Mesendoderm (in vitro differentiated cells): ENCODE measurements around the gene CRTC3.
"Not testable (repeated sequence)": the region's sequence is repeated elsewhere in the genome, so short reads cannot be mapped to it uniquely, and the experiment has no call there.

ENCODE experiments used
- DNase-seq: peaks from one replicate; pipeline ENCODE4 v3.0.0; 2013
- H2AK5ac ChIP-seq: 2 replicates; pipeline ENCODE4 v1.6.1; 2013; ENCODE audit warnings: low read length, inconsistent platforms
- H2BK120ac ChIP-seq: 2 replicates; pipeline ENCODE4 v1.6.1; 2013; ENCODE audit warnings: low read depth, mild to moderate bottlenecking, low read length, moderate library complexity, mixed read lengths
- H2BK15ac ChIP-seq: replicated peaks from 2 replicates; pipeline ENCODE4 v1.6.1; 2013; ENCODE audit warnings: low read depth, mild to moderate bottlenecking, moderate library complexity
- H2BK5ac ChIP-seq: 2 replicates; pipeline ENCODE4 v1.6.1; 2013; ENCODE audit warnings: low read length, inconsistent platforms
- H3K18ac ChIP-seq: 2 replicates; pipeline ENCODE4 v1.6.1; 2013; ENCODE audit warnings: mild to moderate bottlenecking, low read length, mixed read lengths
- H3K23ac ChIP-seq: one replicate; pipeline ENCODE4 v1.6.1; 2013; ENCODE audit warnings: low read length
- H3K27ac ChIP-seq: 2 replicates; pipeline ENCODE4 v1.5.1; 2013; ENCODE audit warnings: low read depth, mild to moderate bottlenecking, inconsistent platforms, low read length, moderate library complexity
- H3K27me3 ChIP-seq: 2 replicates; pipeline ENCODE4 v1.6.1; 2013; ENCODE audit warnings: low read length, control low read depth, mild to moderate bottlenecking, inconsistent platforms; ENCODE audit not compliant: insufficient read depth, poor library complexity
- H3K36me3 ChIP-seq: 2 replicates; pipeline ENCODE4 v1.6.1; 2013; ENCODE audit warnings: low read length, inconsistent platforms; ENCODE audit not compliant: control insufficient read depth, insufficient read depth
- H3K4ac ChIP-seq: one replicate; pipeline ENCODE4 v1.6.1; 2013; ENCODE audit warnings: low read depth, mild to moderate bottlenecking, low read length, moderate library complexity
- H3K4me1 ChIP-seq: 2 replicates; pipeline ENCODE4 v1.6.1; 2013; ENCODE audit warnings: low read depth, low read length, inconsistent platforms; ENCODE audit not compliant: control insufficient read depth
- H3K4me2 ChIP-seq: 2 replicates; pipeline ENCODE4 v1.6.1; 2013; ENCODE audit warnings: low read length
- H3K4me3 ChIP-seq: 2 replicates; pipeline ENCODE4 v1.5.1; 2013; ENCODE audit warnings: mild to moderate bottlenecking, low read length
- H3K56ac ChIP-seq: one replicate; pipeline ENCODE4 v1.6.1; 2013; ENCODE audit warnings: low read length
- H3K79me1 ChIP-seq: 2 replicates; pipeline ENCODE4 v1.6.1; 2013; ENCODE audit warnings: low read length, inconsistent platforms
- H3K79me2 ChIP-seq: 2 replicates; pipeline ENCODE4 v1.6.1; 2013; ENCODE audit warnings: mild to moderate bottlenecking, low read length; ENCODE audit not compliant: control insufficient read depth, insufficient read depth
- H3K9ac ChIP-seq: 2 replicates; pipeline ENCODE4 v1.6.1; 2013; ENCODE audit warnings: low read length, inconsistent platforms
- H4K5ac ChIP-seq: one replicate; pipeline ENCODE4 v1.6.1; 2013; ENCODE audit warnings: low read length
- H4K8ac ChIP-seq: one replicate; pipeline ENCODE4 v1.6.1; 2013; ENCODE audit warnings: low read depth, mild to moderate bottlenecking, control low read depth, low read length, moderate library complexity
- WGBS: extraction: QIAGEN DNeasy Blood & Tissue Kit; methylation state at CpG from one replicate; pipeline ENCODE4 v1.1.7; 2013; ENCODE audit warnings: low lambda C conversion rate, missing lambda C conversion rate; ENCODE audit not compliant: insufficient coverage; ENCODE audit errors: extremely low coverage; 5-methylcytosine and 5-hydroxymethylcytosine counted together

The CRTC3 gene

DNA sequence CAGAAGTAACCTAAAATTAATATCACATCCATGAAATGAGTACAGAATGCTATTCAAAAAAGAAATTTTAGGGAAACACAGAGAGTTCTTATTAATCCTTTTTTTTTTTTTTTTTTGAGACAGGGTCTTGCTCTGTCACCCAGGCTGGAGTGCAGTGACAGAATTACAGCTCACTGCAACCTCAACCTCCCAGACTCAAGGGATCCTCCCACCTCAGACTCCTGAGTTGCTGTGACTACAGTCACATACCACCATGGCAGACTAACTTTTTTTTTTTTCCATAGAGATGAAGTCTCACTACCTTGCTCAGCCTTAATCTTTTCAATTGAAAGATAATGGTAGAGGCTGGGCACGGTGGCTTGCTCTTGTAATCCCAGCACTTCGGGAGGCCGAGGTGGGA, 6.3 kb upstream of the CRTC3 start:
- Histone ChIP-seq H2BK5ac (no peak overlapping the region), H3K4me1 (no peaks in the 10 kb centered on the region), H3K4me2 (no peak overlapping the region), H3K18ac (no peak overlapping the region), H3K56ac (no peak overlapping the region), H3K36me3 (no peaks in the 10 kb centered on the region), H3K79me1 (no peaks in the 10 kb centered on the region), H2BK120ac (no peak overlapping the region), H3K9ac (no peak overlapping the region), H3K4ac (no peak overlapping the region), H3K4me3 (no peak overlapping the region), H3K27me3 (no peaks in the 10 kb centered on the region), H3K27ac (no peak overlapping the region), H3K79me2 (no peaks in the 10 kb centered on the region), H2BK15ac (no peak overlapping the region), H4K8ac (no peak overlapping the region), H2AK5ac (no peak overlapping the region), H4K5ac (no peak overlapping the region), H3K23ac (no peak overlapping the region)
- DNase-seq = no peak
- WGBS = no CpG with 5 or more reads among the region's 3 CpGs

DNA sequence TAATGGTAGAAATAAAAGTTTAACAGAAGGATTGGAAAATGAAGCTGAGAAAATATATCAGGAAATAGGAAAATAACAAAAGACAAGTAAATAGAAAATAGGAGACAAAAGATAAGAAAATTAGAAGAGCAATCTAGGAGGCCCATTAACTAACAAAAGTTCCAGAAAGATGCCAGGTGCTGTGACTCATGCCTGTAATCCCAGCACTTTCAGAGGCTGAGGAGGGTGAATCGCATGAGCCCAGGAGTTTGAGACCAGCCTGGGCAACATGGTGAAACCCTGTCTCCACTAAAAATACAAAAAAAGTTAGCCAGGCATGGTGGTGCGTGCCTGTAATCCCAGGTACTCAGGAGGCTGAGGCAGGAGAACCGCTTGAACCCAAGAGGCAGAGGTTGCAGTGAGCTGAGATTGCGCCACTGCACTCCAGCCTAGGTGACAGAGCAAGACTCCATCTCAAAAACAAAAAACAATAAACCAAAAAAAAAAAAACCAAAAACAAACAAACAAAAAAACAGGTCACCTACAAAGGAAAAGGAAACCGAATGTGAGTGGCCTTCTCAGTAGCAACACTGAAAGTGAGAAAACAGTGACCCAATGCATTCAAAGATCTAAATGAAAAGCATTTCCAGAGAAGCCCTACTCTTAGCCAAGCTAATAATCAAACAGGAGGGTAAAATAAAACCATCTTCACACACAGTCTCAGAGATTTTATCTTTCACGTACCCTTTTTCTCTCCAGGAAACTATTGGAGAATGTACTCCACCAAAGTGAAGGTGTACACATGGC, 5.5 kb upstream of the CRTC3 start:
- no CpG with 5 or more reads among the region's 6 CpGs for WGBS
- H2BK120ac ChIP-seq, H3K23ac ChIP-seq, H3K79me1 ChIP-seq, H2BK5ac ChIP-seq, H3K27ac ChIP-seq, H3K4me1 ChIP-seq, H3K79me2 ChIP-seq, H3K4me2 ChIP-seq, H2AK5ac ChIP-seq, H3K56ac ChIP-seq, H4K5ac ChIP-seq, H3K9ac ChIP-seq, H3K4me3 ChIP-seq, H2BK15ac ChIP-seq, H3K27me3 ChIP-seq, H3K4ac ChIP-seq, H3K36me3 ChIP-seq, H4K8ac ChIP-seq, DNase-seq, H3K18ac ChIP-seq: not testable (repeated sequence)

DNA sequence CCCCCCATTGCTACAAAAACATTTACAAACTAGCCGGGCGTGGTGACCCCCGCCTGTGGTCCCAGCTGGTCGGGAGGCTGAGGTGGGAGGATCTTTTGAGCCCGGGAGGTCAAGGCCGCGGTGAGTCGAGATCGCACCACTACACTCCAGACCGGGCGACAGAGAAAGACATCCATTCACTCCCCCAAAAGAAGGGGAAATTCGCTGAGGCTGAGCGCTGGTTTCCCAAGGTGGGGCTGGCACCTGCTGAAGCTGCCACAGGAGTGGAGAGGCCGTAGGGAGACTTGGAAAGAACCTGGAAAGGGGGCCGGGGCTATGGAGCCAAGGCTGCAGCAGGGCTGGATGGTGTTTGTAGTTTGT, 732 bp upstream of the CRTC3 start:
- H3K23ac ChIP-seq = no peak overlapping the region
- no peak overlapping the region for H3K18ac ChIP-seq
- H4K5ac ChIP-seq = no peak overlapping the region
- no peak overlapping the region for H2AK5ac ChIP-seq
- peak overlapping the region; percentile 85 for H3K4me2 ChIP-seq
- no peaks in the 10 kb centered on the region for H3K79me2 ChIP-seq
- no peak overlapping the region for H2BK5ac ChIP-seq
- no peak overlapping the region for H2BK15ac ChIP-seq
- no CpG with 5 or more reads among the region's 15 CpGs for WGBS
- H2BK120ac ChIP-seq = no peak overlapping the region
- no peak for DNase-seq
- H3K4me1 ChIP-seq = no peaks in the 10 kb centered on the region
- H3K27me3 ChIP-seq = peaks cover 8% of the 10 kb centered on the region
- no peaks in the 10 kb centered on the region for H3K36me3 ChIP-seq
- no peak overlapping the region for H3K9ac ChIP-seq
- H4K8ac ChIP-seq = no peak overlapping the region
- no peak overlapping the region for H3K56ac ChIP-seq
- no peak overlapping the region for H3K4ac ChIP-seq
- H3K79me1 ChIP-seq = no peaks in the 10 kb centered on the region
- H3K27ac ChIP-seq = no peak overlapping the region
- H3K4me3 ChIP-seq = no peak overlapping the region

DNA sequence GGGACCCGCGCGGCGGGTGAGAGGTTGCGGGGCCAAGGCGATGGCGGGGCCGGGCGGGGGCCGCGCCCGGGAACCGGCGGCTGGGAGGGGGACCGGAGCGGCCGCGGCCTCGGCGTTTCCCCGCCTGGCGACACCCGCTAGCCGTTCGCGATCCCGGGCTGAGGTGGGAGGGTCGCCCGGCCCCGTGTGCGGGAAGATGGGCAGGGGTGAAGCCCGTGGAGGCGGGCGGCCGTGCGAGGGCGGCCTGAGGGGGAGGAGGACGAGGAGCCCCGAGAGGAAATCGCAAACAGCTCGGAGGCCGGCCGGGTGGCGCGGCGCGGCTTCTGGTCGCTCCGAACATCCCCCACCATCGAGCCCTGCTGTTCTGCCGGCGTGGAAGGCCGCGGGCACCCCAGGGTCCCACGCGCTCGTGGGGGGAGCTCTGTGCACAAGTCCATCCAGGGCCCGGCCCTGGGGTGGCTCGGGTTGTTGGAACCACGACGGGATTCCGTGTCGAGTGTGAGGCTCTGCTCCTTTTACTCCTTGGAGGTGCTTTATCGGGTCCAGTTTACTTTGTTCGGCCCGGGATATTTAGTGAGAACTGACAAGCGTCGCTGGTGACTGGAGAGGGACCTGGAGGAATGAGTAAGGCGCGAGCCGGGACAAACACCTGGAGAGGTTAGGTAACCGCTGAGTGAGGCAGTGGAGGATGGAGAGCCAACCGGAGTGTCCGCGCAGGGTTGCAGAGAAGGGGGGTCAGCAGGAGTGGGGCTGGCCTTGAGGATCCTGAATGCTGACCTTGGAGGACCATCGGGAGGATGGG, 728 bp downstream of the CRTC3 start:
- Histone ChIP-seq H2AK5ac (no peak overlapping the region), H3K36me3 (no peaks in the 10 kb centered on the region), H2BK120ac (no peak overlapping the region), H2BK15ac (no peak overlapping the region), H3K79me2 (no peaks in the 10 kb centered on the region), H3K4ac (peak overlapping the region; percentile 17), H2BK5ac (no peak overlapping the region), H3K79me1 (no peaks in the 10 kb centered on the region), H3K4me1 (no peaks in the 10 kb centered on the region), H3K18ac (peak overlapping the region; percentile 77), H3K23ac (peak overlapping the region; percentile 94), H3K4me3 (peak overlapping the region; percentile 70), H3K56ac (peak overlapping the region; percentile 93), H3K27ac (no peak overlapping the region), H4K5ac (no peak overlapping the region), H3K4me2 (peak overlapping the region; percentile 86), H3K27me3 (peaks cover 8% of the 10 kb centered on the region), H3K9ac (peak overlapping the region; percentile 84), H4K8ac (no peak overlapping the region)
- WGBS = no CpG with 5 or more reads among the region's 76 CpGs
- peak; percentile 51 for DNase-seq

DNA sequence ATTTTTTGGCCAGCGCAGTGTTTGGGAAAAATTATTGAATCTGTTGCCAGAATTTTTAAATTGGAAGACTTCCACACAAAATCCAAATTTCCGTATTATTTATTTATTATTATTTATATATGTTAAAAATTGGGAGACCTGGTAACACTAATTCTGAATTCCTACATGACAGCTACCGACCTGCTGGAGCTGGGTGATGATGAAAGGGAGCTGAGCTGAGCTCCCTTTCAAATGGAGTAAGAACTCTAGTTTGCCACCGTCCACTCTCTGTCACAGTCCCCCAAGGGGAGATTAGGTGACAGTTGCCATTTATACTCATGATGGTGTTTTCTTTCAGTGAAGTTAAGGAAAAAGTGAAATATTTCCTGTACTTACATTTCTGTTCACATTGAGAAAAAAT, 1.4 kb downstream of the CRTC3 start:
- Histone ChIP-seq H3K18ac (no peak overlapping the region), H3K79me1 (no peaks in the 10 kb centered on the region), H3K9ac (no peak overlapping the region), H2BK15ac (no peak overlapping the region), H3K27me3 (peaks cover 8% of the 10 kb centered on the region), H2BK120ac (no peak overlapping the region), H2AK5ac (no peak overlapping the region), H3K4ac (no peak overlapping the region), H4K8ac (no peak overlapping the region), H3K4me1 (no peaks in the 10 kb centered on the region), H2BK5ac (no peak overlapping the region), H3K27ac (no peak overlapping the region), H3K36me3 (no peaks in the 10 kb centered on the region), H3K79me2 (no peaks in the 10 kb centered on the region), H3K4me3 (no peak overlapping the region), H3K56ac (no peak overlapping the region), H4K5ac (no peak overlapping the region), H3K4me2 (no peak overlapping the region), H3K23ac (no peak overlapping the region)
- no peak for DNase-seq
- WGBS = no CpG with 5 or more reads among the region's 4 CpGs
